HL-60 (cell line): ENCODE results near the gene SH3BP4.

Experiments
- DNase-seq, 2 experiments: peaks; one replicate each; pipeline ENCODE4 v3.0.0-alpha.2; 2010 to 2020; ENCODE audit warnings: low read depth in 1 of 2, low spot score in 1 of 2
- H3K27ac ChIP-seq: fragments of 250-450 bp; sonication (Bioruptor Pico); replicated peaks from 2 replicates; pipeline ENCODE4 v1.5.1; 2020; ENCODE audit warnings: mild to moderate bottlenecking, moderate library complexity
- H3K27me3 ChIP-seq: fragments of 250-450 bp; sonication (Bioruptor Pico); 2 replicates; pipeline ENCODE4 v1.5.1; 2021; ENCODE audit warnings: mild to moderate bottlenecking, moderate library complexity; ENCODE audit not compliant: insufficient read depth, poor library complexity, severe bottlenecking
- H3K4me3 ChIP-seq: replicated peaks from 2 replicates; pipeline ENCODE4 v1.5.1; 2011; ENCODE audit warnings: mild to moderate bottlenecking, control low read depth, low read length; ENCODE audit not compliant: insufficient read depth
- CTCF ChIP-seq: IDR thresholded peaks from one replicate; pipeline ENCODE4 v1.5.1; 2011; ENCODE audit warnings: low read length, control low read depth, inconsistent platforms; ENCODE audit not compliant: insufficient read depth
- GABPA ChIP-seq: IDR thresholded peaks from 2 replicates; pipeline ENCODE4 v1.6.1; 2012; ENCODE audit warnings: low read depth
- POLR2AphosphoS5 ChIP-seq: IDR thresholded peaks from 2 replicates; pipeline ENCODE4 v1.6.1; 2012; ENCODE audit warnings: low read depth
- SPI1 ChIP-seq: IDR thresholded peaks from 2 replicates; pipeline ENCODE4 v1.6.1; 2012; ENCODE audit warnings: low read depth, mild to moderate bottlenecking, borderline replicate concordance
- TF ChIP-seq, protein P1 (sequence below): IDR thresholded peaks from 2 replicates; pipeline ENCODE4 v1.6.1; 2012; ENCODE audit warnings: low read depth; ENCODE audit not compliant: insufficient replicate concordance

The SH3BP4 gene

GRCh38 chr2:234971496-234971895 lies 19.7 kb downstream of the SH3BP4 start:
- DNase-seq: no peak
- Histone ChIP-seq H3K27ac (no peak overlapping the region), H3K4me3 (no peak overlapping the region), H3K27me3 (no peaks in the 10 kb centered on the region)
- TF ChIP-seq CTCF: no peak
- TF ChIP-seq GABPA: no peak
- TF ChIP-seq, protein P1, sequence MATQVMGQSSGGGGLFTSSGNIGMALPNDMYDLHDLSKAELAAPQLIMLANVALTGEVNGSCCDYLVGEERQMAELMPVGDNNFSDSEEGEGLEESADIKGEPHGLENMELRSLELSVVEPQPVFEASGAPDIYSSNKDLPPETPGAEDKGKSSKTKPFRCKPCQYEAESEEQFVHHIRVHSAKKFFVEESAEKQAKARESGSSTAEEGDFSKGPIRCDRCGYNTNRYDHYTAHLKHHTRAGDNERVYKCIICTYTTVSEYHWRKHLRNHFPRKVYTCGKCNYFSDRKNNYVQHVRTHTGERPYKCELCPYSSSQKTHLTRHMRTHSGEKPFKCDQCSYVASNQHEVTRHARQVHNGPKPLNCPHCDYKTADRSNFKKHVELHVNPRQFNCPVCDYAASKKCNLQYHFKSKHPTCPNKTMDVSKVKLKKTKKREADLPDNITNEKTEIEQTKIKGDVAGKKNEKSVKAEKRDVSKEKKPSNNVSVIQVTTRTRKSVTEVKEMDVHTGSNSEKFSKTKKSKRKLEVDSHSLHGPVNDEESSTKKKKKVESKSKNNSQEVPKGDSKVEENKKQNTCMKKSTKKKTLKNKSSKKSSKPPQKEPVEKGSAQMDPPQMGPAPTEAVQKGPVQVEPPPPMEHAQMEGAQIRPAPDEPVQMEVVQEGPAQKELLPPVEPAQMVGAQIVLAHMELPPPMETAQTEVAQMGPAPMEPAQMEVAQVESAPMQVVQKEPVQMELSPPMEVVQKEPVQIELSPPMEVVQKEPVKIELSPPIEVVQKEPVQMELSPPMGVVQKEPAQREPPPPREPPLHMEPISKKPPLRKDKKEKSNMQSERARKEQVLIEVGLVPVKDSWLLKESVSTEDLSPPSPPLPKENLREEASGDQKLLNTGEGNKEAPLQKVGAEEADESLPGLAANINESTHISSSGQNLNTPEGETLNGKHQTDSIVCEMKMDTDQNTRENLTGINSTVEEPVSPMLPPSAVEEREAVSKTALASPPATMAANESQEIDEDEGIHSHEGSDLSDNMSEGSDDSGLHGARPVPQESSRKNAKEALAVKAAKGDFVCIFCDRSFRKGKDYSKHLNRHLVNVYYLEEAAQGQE: no peak
- no peak for TF ChIP-seq POLR2AphosphoS5
- TF ChIP-seq SPI1: no peak

DNA sequence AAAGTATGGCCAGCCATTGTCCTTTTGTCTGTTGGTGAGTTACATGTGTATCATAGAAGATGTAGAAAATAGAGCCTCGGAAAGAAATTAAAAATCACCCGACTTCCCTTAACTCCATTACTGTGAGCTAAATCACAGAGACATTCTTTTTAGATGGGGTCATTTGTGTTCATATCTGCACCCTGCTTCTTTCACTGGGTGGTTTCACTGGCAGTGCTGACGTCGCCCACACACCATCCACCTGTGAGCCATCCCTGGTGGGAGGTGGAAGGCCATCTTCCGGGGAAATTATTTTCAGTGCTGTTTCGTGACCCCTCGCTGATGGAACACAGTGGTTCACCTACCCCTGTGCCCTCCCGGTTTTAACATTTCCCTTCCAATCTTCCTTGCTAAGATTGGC lies 21.2 kb downstream of the SH3BP4 start:
- Histone ChIP-seq H3K27me3 (no peaks in the 10 kb centered on the region), H3K27ac (no peak overlapping the region), H3K4me3 (no peak overlapping the region)
- no peak for DNase-seq
- TF ChIP-seq, protein P1: no peak
- no peak for TF ChIP-seq GABPA
- TF ChIP-seq POLR2AphosphoS5: no peak
- no peak for TF ChIP-seq SPI1
- no peak for TF ChIP-seq CTCF

DNA sequence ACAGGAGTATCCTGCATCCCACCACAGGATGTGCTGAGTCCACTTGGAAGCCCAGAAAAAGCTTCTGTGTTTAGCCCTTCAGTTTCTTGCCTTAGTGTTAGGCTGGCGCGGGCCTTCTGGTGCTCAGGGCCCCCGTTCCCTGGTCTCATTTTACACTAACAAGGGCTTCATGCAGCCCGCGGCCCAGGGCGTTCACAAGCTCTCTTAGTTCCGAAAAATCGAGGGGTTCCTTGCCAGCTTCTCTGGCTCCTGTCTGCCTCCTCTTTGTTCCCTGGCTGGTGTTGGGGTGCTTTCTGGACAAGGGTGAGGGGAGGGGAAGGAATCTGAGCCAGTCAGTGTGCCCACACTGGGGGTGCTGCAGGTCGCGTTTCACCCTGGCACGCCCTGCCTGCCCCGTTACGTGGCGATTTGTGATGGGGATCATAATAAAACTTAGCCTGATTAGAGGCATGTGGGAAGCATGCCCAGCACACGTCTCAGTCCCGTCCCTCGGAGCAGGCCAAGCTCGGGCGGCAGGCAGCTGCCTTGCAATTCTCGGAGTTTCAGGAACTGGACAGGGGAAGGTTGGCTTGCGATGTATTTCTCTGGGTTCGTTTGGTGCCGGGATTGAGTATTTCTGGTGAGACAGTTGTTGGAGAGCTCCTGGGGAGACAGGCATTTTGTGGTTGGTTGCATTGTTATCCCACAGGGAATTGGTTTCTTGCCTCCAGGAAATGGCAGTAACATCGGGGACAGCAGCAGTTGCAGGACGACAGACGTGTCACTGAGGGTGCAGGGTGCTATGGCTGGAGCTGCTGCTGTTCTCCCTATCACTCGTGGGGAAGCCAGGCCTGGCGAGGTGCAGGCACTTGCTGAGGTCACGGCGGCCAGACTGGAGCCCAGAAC lies 22.9 kb downstream of the SH3BP4 start:
- TF ChIP-seq POLR2AphosphoS5 (no peak), SPI1 (no peak), CTCF (no peak), GABPA (no peak)
- TF ChIP-seq, protein P1: no peak
- H3K27ac ChIP-seq: no peak overlapping the region
- no peak for DNase-seq
- no peaks in the 10 kb centered on the region for H3K27me3 ChIP-seq
- H3K4me3 ChIP-seq: no peak overlapping the region
